ENCODE data around the gene MDFIC.

DNA sequence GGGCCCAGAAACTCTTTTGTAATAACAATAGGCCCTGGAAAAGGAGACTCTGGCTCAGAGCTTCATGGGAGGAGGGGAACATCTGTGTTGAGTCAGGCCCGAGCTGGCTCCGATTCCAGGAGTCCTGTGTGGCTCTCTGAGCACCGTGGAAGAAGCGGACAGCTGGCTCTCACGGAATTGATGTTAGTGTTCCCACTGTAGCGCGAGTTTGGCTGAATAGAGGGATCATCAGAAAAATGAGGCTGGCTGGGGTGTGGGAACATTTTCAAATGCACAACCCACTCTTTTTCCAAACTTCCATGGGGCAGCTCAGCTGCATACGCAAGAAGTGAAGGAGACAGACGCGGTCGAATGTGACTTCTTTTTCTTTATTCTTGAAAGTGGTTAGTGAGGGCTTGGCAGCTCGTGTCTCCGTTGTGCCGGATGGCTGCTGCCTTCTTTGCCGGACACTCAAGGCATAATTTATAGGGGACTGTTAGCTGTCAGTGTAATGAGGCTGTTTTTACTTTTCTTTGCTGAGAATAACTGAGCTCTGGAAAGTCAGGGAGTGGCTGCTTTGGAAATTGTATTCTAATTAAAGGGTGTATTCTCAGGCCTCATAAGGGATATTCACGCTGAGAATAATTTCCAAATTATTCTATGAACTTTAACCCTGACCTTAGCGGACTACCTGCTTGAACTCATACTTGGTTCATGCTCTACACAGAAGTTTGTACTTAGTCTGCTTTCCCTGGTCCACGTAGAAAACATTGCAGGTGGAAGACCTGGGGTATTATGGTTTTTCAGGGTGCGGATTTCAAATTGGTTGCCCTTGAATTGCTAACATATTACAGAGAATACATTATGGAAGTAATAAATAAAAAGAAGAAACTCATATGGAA, 23.1 kb downstream of the MDFIC start:
- TF ChIP-seq, protein P1, sequence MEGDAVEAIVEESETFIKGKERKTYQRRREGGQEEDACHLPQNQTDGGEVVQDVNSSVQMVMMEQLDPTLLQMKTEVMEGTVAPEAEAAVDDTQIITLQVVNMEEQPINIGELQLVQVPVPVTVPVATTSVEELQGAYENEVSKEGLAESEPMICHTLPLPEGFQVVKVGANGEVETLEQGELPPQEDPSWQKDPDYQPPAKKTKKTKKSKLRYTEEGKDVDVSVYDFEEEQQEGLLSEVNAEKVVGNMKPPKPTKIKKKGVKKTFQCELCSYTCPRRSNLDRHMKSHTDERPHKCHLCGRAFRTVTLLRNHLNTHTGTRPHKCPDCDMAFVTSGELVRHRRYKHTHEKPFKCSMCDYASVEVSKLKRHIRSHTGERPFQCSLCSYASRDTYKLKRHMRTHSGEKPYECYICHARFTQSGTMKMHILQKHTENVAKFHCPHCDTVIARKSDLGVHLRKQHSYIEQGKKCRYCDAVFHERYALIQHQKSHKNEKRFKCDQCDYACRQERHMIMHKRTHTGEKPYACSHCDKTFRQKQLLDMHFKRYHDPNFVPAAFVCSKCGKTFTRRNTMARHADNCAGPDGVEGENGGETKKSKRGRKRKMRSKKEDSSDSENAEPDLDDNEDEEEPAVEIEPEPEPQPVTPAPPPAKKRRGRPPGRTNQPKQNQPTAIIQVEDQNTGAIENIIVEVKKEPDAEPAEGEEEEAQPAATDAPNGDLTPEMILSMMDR (conservative IDR thresholded peaks at IDR 0.05; ENCODE audit: low read depth in 2 of 2): no peak
- TF ChIP-seq EZH2phosphoT487 (IDR thresholded peaks at IDR 0.05; ENCODE audit: unreplicated experiment): no peak
- TF ChIP-seq POLR2AphosphoS5 (IDR thresholded peaks at IDR 0.05; ENCODE audit: low read depth): no peak
- TF ChIP-seq, protein P2, sequence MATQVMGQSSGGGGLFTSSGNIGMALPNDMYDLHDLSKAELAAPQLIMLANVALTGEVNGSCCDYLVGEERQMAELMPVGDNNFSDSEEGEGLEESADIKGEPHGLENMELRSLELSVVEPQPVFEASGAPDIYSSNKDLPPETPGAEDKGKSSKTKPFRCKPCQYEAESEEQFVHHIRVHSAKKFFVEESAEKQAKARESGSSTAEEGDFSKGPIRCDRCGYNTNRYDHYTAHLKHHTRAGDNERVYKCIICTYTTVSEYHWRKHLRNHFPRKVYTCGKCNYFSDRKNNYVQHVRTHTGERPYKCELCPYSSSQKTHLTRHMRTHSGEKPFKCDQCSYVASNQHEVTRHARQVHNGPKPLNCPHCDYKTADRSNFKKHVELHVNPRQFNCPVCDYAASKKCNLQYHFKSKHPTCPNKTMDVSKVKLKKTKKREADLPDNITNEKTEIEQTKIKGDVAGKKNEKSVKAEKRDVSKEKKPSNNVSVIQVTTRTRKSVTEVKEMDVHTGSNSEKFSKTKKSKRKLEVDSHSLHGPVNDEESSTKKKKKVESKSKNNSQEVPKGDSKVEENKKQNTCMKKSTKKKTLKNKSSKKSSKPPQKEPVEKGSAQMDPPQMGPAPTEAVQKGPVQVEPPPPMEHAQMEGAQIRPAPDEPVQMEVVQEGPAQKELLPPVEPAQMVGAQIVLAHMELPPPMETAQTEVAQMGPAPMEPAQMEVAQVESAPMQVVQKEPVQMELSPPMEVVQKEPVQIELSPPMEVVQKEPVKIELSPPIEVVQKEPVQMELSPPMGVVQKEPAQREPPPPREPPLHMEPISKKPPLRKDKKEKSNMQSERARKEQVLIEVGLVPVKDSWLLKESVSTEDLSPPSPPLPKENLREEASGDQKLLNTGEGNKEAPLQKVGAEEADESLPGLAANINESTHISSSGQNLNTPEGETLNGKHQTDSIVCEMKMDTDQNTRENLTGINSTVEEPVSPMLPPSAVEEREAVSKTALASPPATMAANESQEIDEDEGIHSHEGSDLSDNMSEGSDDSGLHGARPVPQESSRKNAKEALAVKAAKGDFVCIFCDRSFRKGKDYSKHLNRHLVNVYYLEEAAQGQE (IDR thresholded peaks at IDR 0.05; ENCODE audit: unreplicated experiment): no peak
- TF ChIP-seq ZNF331 (CRISPR knock-in tag; IDR thresholded peaks at IDR 0.05; ENCODE audit: low read depth): no peak
- TF ChIP-seq EZH2 (IDR thresholded peaks at IDR 0.05; ENCODE audit: low read depth, unreplicated experiment): no peak
- TF ChIP-seq CREB1 (CRISPR knock-in tag; IDR thresholded peaks at IDR 0.05; ENCODE audit: low read depth): no peak
- TF ChIP-seq JUNB (IDR thresholded peaks at IDR 0.05; ENCODE audit: unreplicated experiment): no peak
- TF ChIP-seq, protein P3, sequence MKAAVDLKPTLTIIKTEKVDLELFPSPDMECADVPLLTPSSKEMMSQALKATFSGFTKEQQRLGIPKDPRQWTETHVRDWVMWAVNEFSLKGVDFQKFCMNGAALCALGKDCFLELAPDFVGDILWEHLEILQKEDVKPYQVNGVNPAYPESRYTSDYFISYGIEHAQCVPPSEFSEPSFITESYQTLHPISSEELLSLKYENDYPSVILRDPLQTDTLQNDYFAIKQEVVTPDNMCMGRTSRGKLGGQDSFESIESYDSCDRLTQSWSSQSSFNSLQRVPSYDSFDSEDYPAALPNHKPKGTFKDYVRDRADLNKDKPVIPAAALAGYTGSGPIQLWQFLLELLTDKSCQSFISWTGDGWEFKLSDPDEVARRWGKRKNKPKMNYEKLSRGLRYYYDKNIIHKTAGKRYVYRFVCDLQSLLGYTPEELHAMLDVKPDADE (IDR thresholded peaks at IDR 0.05): no peak
- TF ChIP-seq, protein P4, sequence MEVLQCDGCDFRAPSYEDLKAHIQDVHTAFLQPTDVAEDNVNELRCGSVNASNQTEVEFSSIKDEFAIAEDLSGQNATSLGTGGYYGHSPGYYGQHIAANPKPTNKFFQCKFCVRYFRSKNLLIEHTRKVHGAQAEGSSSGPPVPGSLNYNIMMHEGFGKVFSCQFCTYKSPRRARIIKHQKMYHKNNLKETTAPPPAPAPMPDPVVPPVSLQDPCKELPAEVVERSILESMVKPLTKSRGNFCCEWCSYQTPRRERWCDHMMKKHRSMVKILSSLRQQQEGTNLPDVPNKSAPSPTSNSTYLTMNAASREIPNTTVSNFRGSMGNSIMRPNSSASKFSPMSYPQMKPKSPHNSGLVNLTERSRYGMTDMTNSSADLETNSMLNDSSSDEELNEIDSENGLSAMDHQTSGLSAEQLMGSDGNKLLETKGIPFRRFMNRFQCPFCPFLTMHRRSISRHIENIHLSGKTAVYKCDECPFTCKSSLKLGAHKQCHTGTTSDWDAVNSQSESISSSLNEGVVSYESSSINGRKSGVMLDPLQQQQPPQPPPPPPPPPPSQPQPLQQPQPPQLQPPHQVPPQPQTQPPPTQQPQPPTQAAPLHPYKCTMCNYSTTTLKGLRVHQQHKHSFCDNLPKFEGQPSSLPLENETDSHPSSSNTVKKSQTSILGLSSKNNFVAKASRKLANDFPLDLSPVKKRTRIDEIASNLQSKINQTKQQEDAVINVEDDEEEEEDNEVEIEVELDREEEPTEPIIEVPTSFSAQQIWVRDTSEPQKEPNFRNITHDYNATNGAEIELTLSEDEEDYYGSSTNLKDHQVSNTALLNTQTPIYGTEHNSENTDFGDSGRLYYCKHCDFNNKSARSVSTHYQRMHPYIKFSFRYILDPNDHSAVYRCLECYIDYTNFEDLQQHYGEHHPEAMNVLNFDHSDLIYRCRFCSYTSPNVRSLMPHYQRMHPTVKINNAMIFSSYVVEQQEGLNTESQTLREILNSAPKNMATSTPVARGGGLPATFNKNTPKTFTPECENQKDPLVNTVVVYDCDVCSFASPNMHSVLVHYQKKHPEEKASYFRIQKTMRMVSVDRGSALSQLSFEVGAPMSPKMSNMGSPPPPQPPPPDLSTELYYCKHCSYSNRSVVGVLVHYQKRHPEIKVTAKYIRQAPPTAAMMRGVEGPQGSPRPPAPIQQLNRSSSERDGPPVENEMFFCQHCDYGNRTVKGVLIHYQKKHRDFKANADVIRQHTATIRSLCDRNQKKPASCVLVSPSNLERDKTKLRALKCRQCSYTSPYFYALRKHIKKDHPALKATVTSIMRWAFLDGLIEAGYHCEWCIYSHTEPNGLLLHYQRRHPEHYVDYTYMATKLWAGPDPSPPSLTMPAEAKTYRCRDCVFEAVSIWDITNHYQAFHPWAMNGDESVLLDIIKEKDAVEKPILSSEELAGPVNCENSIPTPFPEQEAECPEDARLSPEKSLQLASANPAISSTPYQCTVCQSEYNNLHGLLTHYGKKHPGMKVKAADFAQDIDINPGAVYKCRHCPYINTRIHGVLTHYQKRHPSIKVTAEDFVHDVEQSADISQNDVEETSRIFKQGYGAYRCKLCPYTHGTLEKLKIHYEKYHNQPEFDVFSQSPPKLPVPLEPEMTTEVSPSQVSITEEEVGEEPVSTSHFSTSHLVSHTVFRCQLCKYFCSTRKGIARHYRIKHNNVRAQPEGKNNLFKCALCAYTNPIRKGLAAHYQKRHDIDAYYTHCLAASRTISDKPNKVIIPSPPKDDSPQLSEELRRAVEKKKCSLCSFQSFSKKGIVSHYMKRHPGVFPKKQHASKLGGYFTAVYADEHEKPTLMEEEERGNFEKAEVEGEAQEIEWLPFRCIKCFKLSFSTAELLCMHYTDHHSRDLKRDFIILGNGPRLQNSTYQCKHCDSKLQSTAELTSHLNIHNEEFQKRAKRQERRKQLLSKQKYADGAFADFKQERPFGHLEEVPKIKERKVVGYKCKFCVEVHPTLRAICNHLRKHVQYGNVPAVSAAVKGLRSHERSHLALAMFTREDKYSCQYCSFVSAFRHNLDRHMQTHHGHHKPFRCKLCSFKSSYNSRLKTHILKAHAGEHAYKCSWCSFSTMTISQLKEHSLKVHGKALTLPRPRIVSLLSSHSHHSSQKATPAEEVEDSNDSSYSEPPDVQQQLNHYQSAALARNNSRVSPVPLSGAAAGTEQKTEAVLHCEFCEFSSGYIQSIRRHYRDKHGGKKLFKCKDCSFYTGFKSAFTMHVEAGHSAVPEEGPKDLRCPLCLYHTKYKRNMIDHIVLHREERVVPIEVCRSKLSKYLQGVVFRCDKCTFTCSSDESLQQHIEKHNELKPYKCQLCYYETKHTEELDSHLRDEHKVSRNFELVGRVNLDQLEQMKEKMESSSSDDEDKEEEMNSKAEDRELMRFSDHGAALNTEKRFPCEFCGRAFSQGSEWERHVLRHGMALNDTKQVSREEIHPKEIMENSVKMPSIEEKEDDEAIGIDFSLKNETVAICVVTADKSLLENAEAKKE (CRISPR knock-in tag; IDR thresholded peaks at IDR 0.05): no peak
- no peak for TF ChIP-seq ZNF114 (CRISPR knock-in tag; IDR thresholded peaks at IDR 0.05)
- TF ChIP-seq NANOG (IDR thresholded peaks at IDR 0.05; ENCODE audit: borderline replicate concordance): no peak
- TF ChIP-seq STAT1 (IDR thresholded peaks at IDR 0.05; ENCODE audit: unreplicated experiment): no peak
